Esophagus squamous epithelium (tissue), 5 donors: ENCODE measurements around the gene FOXL2NB. TPM values are rescaled to one million over a fixed set of nuclear protein-coding genes. Genes with fewer than 3 reads are reported as not detected.
A peak's percentile ranks its signal among the peaks of the same experiment; 100 is the strongest.

Experiments used
- DNase-seq: peaks from one replicate; lab custom pipeline; 2025; lab: John Stamatoyannopoulos, UW
- H3K27ac ChIP-seq, 4 donors: fragments of 200-600 bp; sonication (generic); one replicate each; pipeline ENCODE4 v1.5.1; 2016 to 2019; ENCODE audit warnings: mild to moderate bottlenecking in 1 of 4
- H3K27me3 ChIP-seq, 4 donors: fragments of 200-600 bp; sonication (generic); 1 replicate in 3 of 4; 2 replicates in 1 of 4; pipeline versions ENCODE4 v1.5.1 to v1.6.0; 2017 to 2021; ENCODE audit warnings: antibody characterized with exemption in 1 of 4
- H3K36me3 ChIP-seq, 3 donors: fragments of 200-600 bp; sonication (generic); one replicate each; pipeline ENCODE4 v1.5.1; 2016 to 2019
- H3K4me1 ChIP-seq, 3 donors: fragments of 200-600 bp; sonication (generic); one replicate each; pipeline ENCODE4 v1.5.1; 2017 to 2019
- H3K4me3 ChIP-seq, 4 donors: fragments of 200-600 bp; sonication (generic); 1 replicate in 3 of 4; 2 replicates in 1 of 4; pipeline ENCODE4 v1.5.1; 2016 to 2019; ENCODE audit warnings: mild to moderate bottlenecking in 2 of 4, moderate library complexity in 1 of 4
- H3K9me3 ChIP-seq, 3 donors: fragments of 200-600 bp; sonication (generic); one replicate each; pipeline ENCODE4 v1.5.1; 2016 to 2019
- POLR2A ChIP-seq, 4 donors: fragments of 450-650 bp; IDR thresholded peaks; one replicate each; pipeline ENCODE4 v1.6.1; 2017; ENCODE audit warnings: antibody characterized with exemption in 4 of 4, mild to moderate bottlenecking in 4 of 4, moderate library complexity in 3 of 4
- WGBS, 2 donors: methylation state at CpG; one replicate each; pipeline ENCODE4 v1.1.5; 2018; 5-methylcytosine and 5-hydroxymethylcytosine counted together
- intact Hi-C: fragments of 100-400 bp; cut with DNase I; formaldehyde crosslinking; loops from one replicate; pipeline ENCODE4 v1.15.0; 2022
- total RNA-seq, 4 donors: library from RNA; depleted of rRNA; stranded (reverse); fragments of >200 nt; gene quantifications; one replicate each; pipeline ENCODE4 v1.1.0, GENCODE V29; 2016
- TF ChIP-seq, protein P1 (sequence below), 6 experiments: fragments of 450-650 bp in 4 of 6; fragments of 200-600 bp in 2 of 6; sonication (generic) in 2 of 6; IDR thresholded peaks; one replicate each; pipeline ENCODE4 v1.5.1; 2016 to 2019; ENCODE audit warnings: antibody characterized with exemption in 6 of 6, mild to moderate bottlenecking in 4 of 6, moderate library complexity in 4 of 6
- donor health status: DM: yes; HTN: yes; CAD: no.

Gene FOXL2NB
- total RNA-seq, 4 donors from 2014 or later = 0.57 to 1.1 TPM; not detected in 2

DNA sequence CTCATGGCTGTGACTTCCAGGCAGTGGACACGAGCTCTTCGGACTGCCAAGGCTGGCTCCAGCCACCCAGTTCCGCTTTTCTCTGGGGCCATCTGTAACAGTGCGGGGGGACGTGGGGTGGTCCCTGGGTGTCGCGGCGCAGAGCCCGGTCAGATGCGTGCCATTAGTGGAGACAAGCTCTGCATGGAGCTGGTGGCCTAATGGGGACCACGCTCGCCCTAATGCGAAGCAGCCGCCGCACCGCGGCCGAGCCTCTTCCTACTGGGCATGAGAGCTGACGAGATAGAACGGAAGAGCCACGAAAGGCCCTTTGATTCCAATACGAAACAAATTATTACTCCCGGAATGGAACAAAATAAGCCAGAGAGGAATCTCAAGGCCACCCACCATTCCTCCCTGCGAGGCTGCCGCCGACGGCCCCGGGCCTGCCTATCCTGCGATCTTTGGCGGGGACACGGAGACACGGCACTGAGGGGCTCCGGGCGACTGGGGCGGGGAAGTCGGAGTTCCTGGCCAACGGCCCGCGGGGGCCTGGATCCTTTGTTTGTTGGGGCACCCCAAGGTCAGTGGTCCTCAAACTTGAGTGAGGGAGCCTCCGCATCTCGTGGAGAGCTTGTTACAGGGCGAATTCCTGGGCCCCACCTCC lies 18.2 kb upstream of the FOXL2NB start:
- intact Hi-C loops = loop anchor here (5.0 kb wide), 1 partner anchor 512 kb away; no protein-coding TSS in a partner anchor

GRCh38 chr3:138933068-138933668 lies 13.8 kb upstream of the FOXL2NB start:
- Histone ChIP-seq H3K27ac (no peak overlapping the region), H3K4me1 (peaks cover 26 to 27% (median 26%) of the 10 kb centered on the region in 3 donors), H3K36me3 (no peaks in the 10 kb centered on the region), H3K4me3 (no peak overlapping the region), H3K27me3 (peaks cover 18 to 68% (median 22%) of the 10 kb centered on the region in 4 donors), H3K9me3 (no peaks in the 10 kb centered on the region)
- intact Hi-C loops = no loop called here
- 72 to 74% methylated on average over 4 of the region's 4 CpGs for WGBS, 2 donors
- no peak for DNase-seq
- TF ChIP-seq, protein P1, sequence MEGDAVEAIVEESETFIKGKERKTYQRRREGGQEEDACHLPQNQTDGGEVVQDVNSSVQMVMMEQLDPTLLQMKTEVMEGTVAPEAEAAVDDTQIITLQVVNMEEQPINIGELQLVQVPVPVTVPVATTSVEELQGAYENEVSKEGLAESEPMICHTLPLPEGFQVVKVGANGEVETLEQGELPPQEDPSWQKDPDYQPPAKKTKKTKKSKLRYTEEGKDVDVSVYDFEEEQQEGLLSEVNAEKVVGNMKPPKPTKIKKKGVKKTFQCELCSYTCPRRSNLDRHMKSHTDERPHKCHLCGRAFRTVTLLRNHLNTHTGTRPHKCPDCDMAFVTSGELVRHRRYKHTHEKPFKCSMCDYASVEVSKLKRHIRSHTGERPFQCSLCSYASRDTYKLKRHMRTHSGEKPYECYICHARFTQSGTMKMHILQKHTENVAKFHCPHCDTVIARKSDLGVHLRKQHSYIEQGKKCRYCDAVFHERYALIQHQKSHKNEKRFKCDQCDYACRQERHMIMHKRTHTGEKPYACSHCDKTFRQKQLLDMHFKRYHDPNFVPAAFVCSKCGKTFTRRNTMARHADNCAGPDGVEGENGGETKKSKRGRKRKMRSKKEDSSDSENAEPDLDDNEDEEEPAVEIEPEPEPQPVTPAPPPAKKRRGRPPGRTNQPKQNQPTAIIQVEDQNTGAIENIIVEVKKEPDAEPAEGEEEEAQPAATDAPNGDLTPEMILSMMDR (IDR thresholded peaks at IDR 0.05) = no peak
- TF ChIP-seq POLR2A (IDR thresholded peaks at IDR 0.05) = no peak

More for the DNA sequence above, 18.2 kb upstream of the FOXL2NB start:
- Histone ChIP-seq H3K27me3 (peaks cover 0 to 42% (median 0%) of the 10 kb centered on the region in 4 donors), H3K9me3 (no peaks in the 10 kb centered on the region), H3K4me3 (no peak overlapping the region), H3K36me3 (no peaks in the 10 kb centered on the region), H3K27ac (no peak overlapping the region), H3K4me1 (no peaks in the 10 kb centered on the region)
- 92 to 100% methylated on average over 8 to 13 of the region's 42 CpGs for WGBS, 2 donors
- no peak for TF ChIP-seq POLR2A (IDR thresholded peaks at IDR 0.05)
- TF ChIP-seq, protein P1 (IDR thresholded peaks at IDR 0.05) = no peak
- DNase-seq = no peak

GRCh38 chr3:138933981-138934691 lies 12.9 kb upstream of the FOXL2NB start:
- DNase-seq = no peak
- peaks cover 27 to 78% (median 32%) of the 10 kb centered on the region in 4 donors for H3K27me3 ChIP-seq
- H3K9me3 ChIP-seq = no peaks in the 10 kb centered on the region
- WGBS, 2 donors = 27 to 66% methylated on average over 3 of the region's 3 CpGs
- H3K4me3 ChIP-seq = no peak overlapping the region
- H3K36me3 ChIP-seq = no peaks in the 10 kb centered on the region
- H3K4me1 ChIP-seq = peaks cover 34 to 37% (median 36%) of the 10 kb centered on the region in 3 donors
- no peak overlapping the region for H3K27ac ChIP-seq
- intact Hi-C loops = no loop called here
- TF ChIP-seq POLR2A (IDR thresholded peaks at IDR 0.05) = no peak
- TF ChIP-seq, protein P1 (IDR thresholded peaks at IDR 0.05) = no peak

DNA sequence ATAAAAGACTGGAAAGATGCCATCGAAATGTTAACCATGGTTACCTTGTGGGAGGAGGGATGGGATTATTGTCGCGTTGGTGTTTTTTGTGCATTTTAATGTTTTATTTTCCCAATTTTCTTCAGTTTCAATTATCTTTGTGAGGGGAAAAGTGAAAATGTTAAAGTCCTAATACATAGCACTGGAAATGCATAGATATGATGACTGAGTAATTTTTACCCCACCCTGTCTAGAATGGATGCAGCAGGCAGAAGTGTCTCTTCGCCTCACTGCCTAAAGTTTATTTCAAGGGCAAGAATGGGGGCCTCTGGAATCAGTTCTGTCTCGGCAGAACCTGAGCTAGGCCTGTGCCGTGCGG lies 11.5 kb upstream of the FOXL2NB start:
- intact Hi-C loops = loop anchor here (5.0 kb wide), 1 partner anchor 392 kb away; no protein-coding TSS in a partner anchor
- no peak for DNase-seq
- Histone ChIP-seq H3K36me3 (no peaks in the 10 kb centered on the region), H3K9me3 (no peaks in the 10 kb centered on the region), H3K27me3 (peaks cover 27 to 80% (median 45%) of the 10 kb centered on the region in 4 donors), H3K27ac (no peak overlapping the region), H3K4me1 (peaks cover 34 to 46% (median 42%) of the 10 kb centered on the region in 3 donors), H3K4me3 (peak overlapping the region in 1 of 4 donors; percentile 62)
- 80 to 83% methylated on average over 5 to 7 of the region's 7 CpGs for WGBS, 2 donors
- TF ChIP-seq POLR2A (IDR thresholded peaks at IDR 0.05) = no peak
- TF ChIP-seq, protein P1 (IDR thresholded peaks at IDR 0.05) = no peak
